Endodermal cell (in vitro differentiated cells): ENCODE measurements around the gene GABRB3. TPM values are rescaled to one million over a fixed set of nuclear protein-coding genes. Genes with fewer than 3 reads are reported as not detected.

Experiments
- DNase-seq: peaks from one replicate; pipeline ENCODE4 v3.0.0-alpha.2; 2017
- H3K27ac ChIP-seq: 2 replicates; pipeline ENCODE4 v1.5.1; 2013; ENCODE audit warnings: mild to moderate bottlenecking, low read depth, low read length, moderate library complexity
- H3K27me3 ChIP-seq: 2 replicates; pipeline ENCODE4 v1.6.1; 2013; ENCODE audit warnings: mild to moderate bottlenecking, low read length, moderate library complexity; ENCODE audit not compliant: insufficient read depth, control insufficient read depth, poor library complexity, severe bottlenecking
- H3K36me3 ChIP-seq: 2 replicates; pipeline ENCODE4 v1.7.0; 2013; ENCODE audit warnings: mild to moderate bottlenecking, low read length, moderate library complexity; ENCODE audit not compliant: control insufficient read depth, insufficient read depth
- H3K4me1 ChIP-seq: one replicate; pipeline ENCODE4 v1.7.0; 2013; ENCODE audit warnings: low read length; ENCODE audit not compliant: control insufficient read depth, insufficient read depth
- H3K4me3 ChIP-seq: 2 replicates; pipeline ENCODE4 v1.5.1; 2013; ENCODE audit warnings: mild to moderate bottlenecking, low read length, moderate library complexity
- H3K9ac ChIP-seq: 2 replicates; pipeline ENCODE4 v1.6.1; 2013; ENCODE audit warnings: mild to moderate bottlenecking, low read length, moderate library complexity; ENCODE audit not compliant: poor library complexity, severe bottlenecking; ENCODE audit errors: extremely low read depth
- H3K9me3 ChIP-seq: 2 replicates; pipeline ENCODE4 v1.6.1; 2013; ENCODE audit warnings: mild to moderate bottlenecking, low read length, moderate library complexity; ENCODE audit not compliant: control insufficient read depth
- H3K27ac Mint-ChIP-seq: 2 replicates; pipeline ENCODE4 v1.8.0; 2020; ENCODE audit warnings: mixed read lengths
- H3K27me3 Mint-ChIP-seq: 2 replicates; pipeline ENCODE4 v1.8.0; 2021; ENCODE audit warnings: mild to moderate bottlenecking, mixed read lengths; ENCODE audit not compliant: insufficient read depth
- H3K36me3 Mint-ChIP-seq: 2 replicates; pipeline ENCODE4 v1.8.0; 2020; ENCODE audit warnings: low read depth, mixed read lengths
- H3K4me1 Mint-ChIP-seq: 2 replicates; pipeline ENCODE4 v1.8.0; 2020; ENCODE audit warnings: mixed read lengths
- H3K4me3 Mint-ChIP-seq: 2 replicates; pipeline ENCODE4 v1.8.0; 2020; ENCODE audit warnings: mild to moderate bottlenecking, moderate library complexity, mixed read lengths
- H3K9me3 Mint-ChIP-seq: 2 replicates; pipeline ENCODE4 v1.8.0; 2020; ENCODE audit warnings: mild to moderate bottlenecking, mixed read lengths
- CTCF ChIP-seq: fragments of 200-600 bp; sonication (generic); conservative IDR thresholded peaks from 2 replicates; pipeline ENCODE4 v1.5.0; 2021; ENCODE audit warnings: antibody characterized with exemption, mild to moderate bottlenecking
- WGBS, 2 experiments: methylation state at CpG; one replicate each; pipeline versions ENCODE4 v1.1.5 to v1.1.7; 2013; ENCODE audit warnings: missing lambda C conversion rate in 2 of 2, mixed read lengths in 1 of 2; ENCODE audit not compliant: insufficient coverage in 1 of 2, insufficient read length in 1 of 2; 5-methylcytosine and 5-hydroxymethylcytosine counted together
- total RNA-seq, 2 donors: library from RNA; stranded (reverse); fragmentation: NEBNext Ultra II Directional in 1 of 2; extraction: Animal tissue kit (Norgen Biotek cat#: 25700) in 1 of 2; gene quantifications; 2 replicates in 1 of 2; 3 replicates in 1 of 2; pipeline ENCODE4 v1.2.1, GENCODE V29; 2021

Gene GABRB3
- total RNA-seq, 2 donors from 2014 or later = 81.8 to 122 TPM

- peaks cover 2% of the 10 kb centered on the region for H3K9me3 Mint-ChIP-seq
- H3K27me3 ChIP-seq = no peaks in the 10 kb centered on the region
- peaks cover 24% of the 10 kb centered on the region for H3K4me1 Mint-ChIP-seq
- peaks cover 28% of the 10 kb centered on the region for H3K36me3 ChIP-seq
- no peak for TF ChIP-seq CTCF
- DNase-seq = no peak
- no peaks in the 10 kb centered on the region for H3K9me3 ChIP-seq
- H3K27ac Mint-ChIP-seq = no peak overlapping the region
- H3K9ac ChIP-seq = no peak overlapping the region
- H3K27me3 Mint-ChIP-seq = no peaks in the 10 kb centered on the region
- 92 to 94% methylated on average over 2 of the region's 2 CpGs for WGBS, 2 experiments
- H3K36me3 Mint-ChIP-seq = peaks cover 50% of the 10 kb centered on the region
- no peak overlapping the region for H3K4me3 Mint-ChIP-seq
- H3K27ac ChIP-seq = no peak overlapping the region
- H3K4me1 ChIP-seq = peaks cover 10% of the 10 kb centered on the region
- no peak overlapping the region for H3K4me3 ChIP-seq
These were observed 182.2 kb downstream of the GABRB3 start for GRCh38 chr15:26590676-26591075.

- Histone ChIP-seq H3K9me3 (no peaks in the 10 kb centered on the region), H3K27ac (no peak overlapping the region), H3K27me3 (no peaks in the 10 kb centered on the region), H3K36me3 (peaks cover 49% of the 10 kb centered on the region), H3K4me1 (no peaks in the 10 kb centered on the region), H3K4me3 (no peak overlapping the region), H3K9ac (no peak overlapping the region)
- peaks cover 70% of the 10 kb centered on the region for H3K36me3 Mint-ChIP-seq
- H3K27me3 Mint-ChIP-seq = no peaks in the 10 kb centered on the region
- 96 to 100% methylated on average over 4 to 6 of the region's 6 CpGs for WGBS, 2 experiments
- TF ChIP-seq CTCF = no peak
- H3K9me3 Mint-ChIP-seq = no peaks in the 10 kb centered on the region
- H3K27ac Mint-ChIP-seq = no peak overlapping the region
- H3K4me1 Mint-ChIP-seq = peaks cover 11% of the 10 kb centered on the region
- no peak overlapping the region for H3K4me3 Mint-ChIP-seq
- no peak for DNase-seq
These were observed 190.0 kb downstream of the GABRB3 start for GRCh38 chr15:26582840-26583239.

- peaks cover 74% of the 10 kb centered on the region for H3K36me3 Mint-ChIP-seq
- no peak overlapping the region for H3K27ac Mint-ChIP-seq
- H3K9me3 Mint-ChIP-seq = no peaks in the 10 kb centered on the region
- H3K4me3 ChIP-seq = no peak overlapping the region
- H3K4me1 Mint-ChIP-seq = peaks cover 11% of the 10 kb centered on the region
- H3K36me3 ChIP-seq = peaks cover 66% of the 10 kb centered on the region
- 85 to 100% methylated on average over 2 of the region's 4 CpGs for WGBS, 2 experiments
- H3K27ac ChIP-seq = no peak overlapping the region
- no peaks in the 10 kb centered on the region for H3K27me3 Mint-ChIP-seq
- H3K4me1 ChIP-seq = no peaks in the 10 kb centered on the region
- no peaks in the 10 kb centered on the region for H3K27me3 ChIP-seq
- no peak overlapping the region for H3K4me3 Mint-ChIP-seq
- no peak for DNase-seq
- H3K9ac ChIP-seq = no peak overlapping the region
- no peak for TF ChIP-seq CTCF
- H3K9me3 ChIP-seq = no peaks in the 10 kb centered on the region
These were observed 191.9 kb downstream of the GABRB3 start for GRCh38 chr15:26580943-26581342.
